K562 (cell line): ENCODE results near the gene THADA. TPM values are rescaled to one million over a fixed set of nuclear protein-coding genes. Genes with fewer than 3 reads are reported as not detected.
A peak's percentile ranks its signal among the peaks of the same experiment; 100 is the strongest.

ENCODE experiments used
- CBX1 ChIP-seq: sonication (generic); IDR thresholded peaks from 2 replicates; pipeline ENCODE4 v1.6.1; 2016; ENCODE audit warnings: antibody characterized with exemption, low read depth, mild to moderate bottlenecking
- CHCHD3 ChIP-seq: fragments of 250-450 bp; sonication (Bioruptor Pico); IDR thresholded peaks from 2 replicates; pipeline ENCODE4 v2.1.2; 2022; ENCODE audit warnings: mild to moderate bottlenecking
- ELF2 ChIP-seq: fragments of 250-450 bp; sonication (Bioruptor Pico); IDR thresholded peaks from 2 replicates; pipeline ENCODE4 v1.5.0; 2021; ENCODE audit warnings: mild to moderate bottlenecking
- NCOA1 ChIP-seq: fragments of 450-650 bp; IDR thresholded peaks from 2 replicates; pipeline ENCODE4 v1.6.1; 2016; ENCODE audit warnings: low read depth
- NFRKB ChIP-seq: fragments of 450-650 bp; IDR thresholded peaks from 2 replicates; pipeline ENCODE4 v1.6.1; 2016; ENCODE audit warnings: low read depth
- RFX7 ChIP-seq: fragments of 250-450 bp; sonication (Bioruptor Pico); IDR thresholded peaks from 2 replicates; pipeline ENCODE4 v1.5.1; 2021; ENCODE audit warnings: mild to moderate bottlenecking
- SAFB2 ChIP-seq: fragments of 200-400 bp; formaldehyde crosslinking; IDR thresholded peaks from 2 replicates; pipeline ENCODE4 v1.6.1; 2018; ENCODE audit warnings: borderline replicate concordance, low read length, low read depth, moderate library complexity; ENCODE audit not compliant: severe bottlenecking
- STAG1 ChIP-seq: sonication (generic); formaldehyde crosslinking; IDR thresholded peaks from 2 replicates; pipeline ENCODE4 v1.5.0; 2020; ENCODE audit warnings: missing genetic modification reagents, borderline replicate concordance
- TARDBP ChIP-seq: fragments of 450-650 bp; IDR thresholded peaks from 2 replicates; pipeline ENCODE4 v1.6.1; 2016
- TBL1XR1 ChIP-seq, 2 experiments: IDR thresholded peaks; 2 replicates each; pipeline ENCODE4 v1.6.1; 2012; ENCODE audit warnings: improper control_type of control experiment in 2 of 2, low read length in 2 of 2, mild to moderate bottlenecking in 1 of 2
- TGIF2 ChIP-seq: sonication (generic); formaldehyde crosslinking; IDR thresholded peaks from 2 replicates; pipeline ENCODE4 v1.8.1; 2022; ENCODE audit warnings: mild to moderate bottlenecking, missing genetic modification reagents, moderate library complexity
- ZNF583 ChIP-seq: fragments of 250-450 bp; sonication (Bioruptor Pico); IDR thresholded peaks from 2 replicates; pipeline ENCODE4 v1.4.0; 2020
- polyA plus RNA-seq, 8 experiments: library from polyadenylated mRNA; depleted of rRNA in 4 of 8; stranded (reverse) in 5 of 8; unstranded in 3 of 8; fragments of >200 nt; fragmentation: Nextera tagmentation in 2 of 8; fragmentation: Illumina TruSeq in 1 of 8; extraction: Ambion mirVana in 2 of 8; extraction: Trizol in 1 of 8; gene quantifications; 2 replicates each; pipeline versions ENCODE4 v1.2.1 to v1.2.3, GENCODE V29; 2011 to 2014; ENCODE audit warnings: inconsistent platforms in 1 of 8, missing spikeins in 1 of 8
- total RNA-seq, 7 experiments: library from RNA; depleted of rRNA in 6 of 7; stranded (reverse); fragments of >200 nt in 6 of 7; fragmentation: Illumina TruSeq in 2 of 7; extraction: Trizol in 2 of 7; gene quantifications; 2 replicates each; pipeline versions ENCODE4 v1.2.1 to v1.2.3, GENCODE V29; 2011 to 2021; ENCODE audit warnings: low replicate concordance in 1 of 7
- TF ChIP-seq, protein P1 (sequence below), 2 experiments: fragments of 450-650 bp; formaldehyde crosslinking in 1 of 2; IDR thresholded peaks; 2 replicates each; pipeline versions ENCODE4 v1.4.0 to v1.6.1; 2014 to 2020; ENCODE audit warnings: mild to moderate bottlenecking in 2 of 2, borderline replicate concordance in 1 of 2, low read depth in 1 of 2
- TF ChIP-seq, protein P2 (sequence below): IDR thresholded peaks from 3 replicates; pipeline ENCODE4 v1.6.1; 2011; ENCODE audit warnings: borderline replicate concordance, mild to moderate bottlenecking; ENCODE audit not compliant: insufficient read length, insufficient read depth
- TF ChIP-seq, protein P3 (sequence below): sonication (generic); formaldehyde crosslinking; IDR thresholded peaks from 2 replicates; pipeline ENCODE4 v1.4.0; 2020; ENCODE audit warnings: mild to moderate bottlenecking, missing genetic modification reagents

Gene THADA
- total and polyA plus RNA-seq, 9 of the 15 experiments (the other 6 are each of a cell fraction or from before 2014, with no cell fraction given), result 17.8 to 34.7 (median 31.9) TPM

DNA sequence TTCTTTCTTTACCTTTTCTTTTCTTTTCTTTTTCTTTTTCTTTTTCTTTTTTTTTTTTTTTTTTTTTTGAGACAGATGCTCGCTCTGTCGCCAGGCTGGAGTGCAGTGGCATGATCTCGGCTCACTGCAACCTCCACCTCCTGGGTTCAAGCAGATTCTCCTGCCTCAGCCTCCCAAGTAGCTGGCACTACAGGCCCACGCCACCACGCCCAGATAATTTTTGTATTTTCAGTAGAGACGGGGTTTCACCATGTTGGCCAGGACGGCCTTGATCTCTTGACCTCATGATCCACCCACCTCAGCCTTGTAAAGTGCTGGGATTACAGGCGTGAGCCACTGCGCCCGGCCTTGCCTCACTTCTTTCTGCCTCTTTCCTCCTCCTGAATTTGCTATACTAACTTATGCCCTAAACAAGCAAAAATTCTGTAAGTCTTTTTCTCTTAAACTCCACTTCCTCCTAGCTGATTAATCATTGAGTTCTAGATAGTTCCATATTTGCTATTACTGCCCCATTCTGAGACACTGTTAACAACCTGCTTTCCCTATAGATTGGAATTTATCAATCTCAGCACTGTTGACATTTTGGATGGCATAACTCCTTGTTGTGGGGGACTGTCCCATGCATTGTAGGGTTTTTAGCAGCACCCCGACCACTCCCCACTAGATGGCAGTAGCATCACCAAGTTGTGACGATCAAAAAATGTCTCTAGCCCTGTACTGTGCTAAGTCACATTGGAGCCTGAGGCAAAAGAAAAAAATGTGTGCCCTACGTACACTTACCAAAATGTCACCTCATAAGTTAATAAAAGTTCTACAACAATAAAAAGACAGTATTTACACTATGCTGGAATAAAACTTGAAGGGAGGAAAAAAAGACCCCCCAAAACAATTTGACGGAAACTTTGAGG lies 16.4 kb upstream of the THADA start (continued):
- TF ChIP-seq, protein P1, sequence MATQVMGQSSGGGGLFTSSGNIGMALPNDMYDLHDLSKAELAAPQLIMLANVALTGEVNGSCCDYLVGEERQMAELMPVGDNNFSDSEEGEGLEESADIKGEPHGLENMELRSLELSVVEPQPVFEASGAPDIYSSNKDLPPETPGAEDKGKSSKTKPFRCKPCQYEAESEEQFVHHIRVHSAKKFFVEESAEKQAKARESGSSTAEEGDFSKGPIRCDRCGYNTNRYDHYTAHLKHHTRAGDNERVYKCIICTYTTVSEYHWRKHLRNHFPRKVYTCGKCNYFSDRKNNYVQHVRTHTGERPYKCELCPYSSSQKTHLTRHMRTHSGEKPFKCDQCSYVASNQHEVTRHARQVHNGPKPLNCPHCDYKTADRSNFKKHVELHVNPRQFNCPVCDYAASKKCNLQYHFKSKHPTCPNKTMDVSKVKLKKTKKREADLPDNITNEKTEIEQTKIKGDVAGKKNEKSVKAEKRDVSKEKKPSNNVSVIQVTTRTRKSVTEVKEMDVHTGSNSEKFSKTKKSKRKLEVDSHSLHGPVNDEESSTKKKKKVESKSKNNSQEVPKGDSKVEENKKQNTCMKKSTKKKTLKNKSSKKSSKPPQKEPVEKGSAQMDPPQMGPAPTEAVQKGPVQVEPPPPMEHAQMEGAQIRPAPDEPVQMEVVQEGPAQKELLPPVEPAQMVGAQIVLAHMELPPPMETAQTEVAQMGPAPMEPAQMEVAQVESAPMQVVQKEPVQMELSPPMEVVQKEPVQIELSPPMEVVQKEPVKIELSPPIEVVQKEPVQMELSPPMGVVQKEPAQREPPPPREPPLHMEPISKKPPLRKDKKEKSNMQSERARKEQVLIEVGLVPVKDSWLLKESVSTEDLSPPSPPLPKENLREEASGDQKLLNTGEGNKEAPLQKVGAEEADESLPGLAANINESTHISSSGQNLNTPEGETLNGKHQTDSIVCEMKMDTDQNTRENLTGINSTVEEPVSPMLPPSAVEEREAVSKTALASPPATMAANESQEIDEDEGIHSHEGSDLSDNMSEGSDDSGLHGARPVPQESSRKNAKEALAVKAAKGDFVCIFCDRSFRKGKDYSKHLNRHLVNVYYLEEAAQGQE (IDR thresholded peaks at IDR 0.05; ENCODE audit: borderline replicate concordance), result peak; percentile 72; the same call in 1 of the 2 replicates
- TF ChIP-seq, protein P1 (CRISPR knock-in tag; IDR thresholded peaks at IDR 0.05; ENCODE audit: low read depth), result no peak
- TF ChIP-seq, protein P2, sequence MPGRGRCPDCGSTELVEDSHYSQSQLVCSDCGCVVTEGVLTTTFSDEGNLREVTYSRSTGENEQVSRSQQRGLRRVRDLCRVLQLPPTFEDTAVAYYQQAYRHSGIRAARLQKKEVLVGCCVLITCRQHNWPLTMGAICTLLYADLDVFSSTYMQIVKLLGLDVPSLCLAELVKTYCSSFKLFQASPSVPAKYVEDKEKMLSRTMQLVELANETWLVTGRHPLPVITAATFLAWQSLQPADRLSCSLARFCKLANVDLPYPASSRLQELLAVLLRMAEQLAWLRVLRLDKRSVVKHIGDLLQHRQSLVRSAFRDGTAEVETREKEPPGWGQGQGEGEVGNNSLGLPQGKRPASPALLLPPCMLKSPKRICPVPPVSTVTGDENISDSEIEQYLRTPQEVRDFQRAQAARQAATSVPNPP, result no peak
- TF ChIP-seq TGIF2 (CRISPR knock-in tag) (no peak), NFRKB (no peak), CHCHD3 (CRISPR knock-in tag) (no peak), ZNF583 (CRISPR knock-in tag) (no peak), ELF2 (CRISPR knock-in tag) (no peak), STAG1 (no peak; the same call in 1 of the 2 replicates), SAFB2 (no peak), TARDBP (no peak), CBX1 (no peak), NCOA1 (no peak), TBL1XR1 (IDR thresholded peaks at IDR 0.05; ENCODE audit: low read length in 2 of 2) (no peak), RFX7 (CRISPR knock-in tag) (no peak)
- TF ChIP-seq, protein P3, sequence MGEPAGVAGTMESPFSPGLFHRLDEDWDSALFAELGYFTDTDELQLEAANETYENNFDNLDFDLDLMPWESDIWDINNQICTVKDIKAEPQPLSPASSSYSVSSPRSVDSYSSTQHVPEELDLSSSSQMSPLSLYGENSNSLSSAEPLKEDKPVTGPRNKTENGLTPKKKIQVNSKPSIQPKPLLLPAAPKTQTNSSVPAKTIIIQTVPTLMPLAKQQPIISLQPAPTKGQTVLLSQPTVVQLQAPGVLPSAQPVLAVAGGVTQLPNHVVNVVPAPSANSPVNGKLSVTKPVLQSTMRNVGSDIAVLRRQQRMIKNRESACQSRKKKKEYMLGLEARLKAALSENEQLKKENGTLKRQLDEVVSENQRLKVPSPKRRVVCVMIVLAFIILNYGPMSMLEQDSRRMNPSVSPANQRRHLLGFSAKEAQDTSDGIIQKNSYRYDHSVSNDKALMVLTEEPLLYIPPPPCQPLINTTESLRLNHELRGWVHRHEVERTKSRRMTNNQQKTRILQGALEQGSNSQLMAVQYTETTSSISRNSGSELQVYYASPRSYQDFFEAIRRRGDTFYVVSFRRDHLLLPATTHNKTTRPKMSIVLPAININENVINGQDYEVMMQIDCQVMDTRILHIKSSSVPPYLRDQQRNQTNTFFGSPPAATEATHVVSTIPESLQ (CRISPR knock-in tag), result no peak
